Activated T-cell treated with anti-CD3 and anti-CD28 coated beads, Interleukin-2, amount 50 U/mL, for 24 hours (primary cell): Measurements from ENCODE around the gene IL12RB1.
"Not testable (repeated sequence)": the region's sequence is repeated elsewhere in the genome, so short reads cannot be mapped to it uniquely, and the experiment has no call there.

ENCODE experiments used
- DNase-seq: peaks from one replicate; pipeline ENCODE4 v3.0.0-alpha.2; 2020
- H3K27ac Mint-ChIP-seq: 2 replicates; pipeline ENCODE4 v1.8.0; 2020; ENCODE audit warnings: mild to moderate bottlenecking, mixed read lengths
- H3K27me3 Mint-ChIP-seq: 2 replicates; pipeline ENCODE4 v1.8.0; 2020; ENCODE audit warnings: mixed read lengths
- H3K36me3 Mint-ChIP-seq: 2 replicates; pipeline ENCODE4 v1.8.0; 2020; ENCODE audit warnings: low read depth, mixed read lengths
- H3K4me1 Mint-ChIP-seq: 2 replicates; pipeline ENCODE4 v1.8.0; 2020; ENCODE audit warnings: low read depth, mixed read lengths
- H3K4me3 Mint-ChIP-seq: 2 replicates; pipeline ENCODE4 v1.8.0; 2020; ENCODE audit warnings: mild to moderate bottlenecking, moderate library complexity, mixed read lengths
- H3K9me3 Mint-ChIP-seq: 2 replicates; pipeline ENCODE4 v1.8.0; 2020; ENCODE audit warnings: mixed read lengths

The IL12RB1 gene

DNA sequence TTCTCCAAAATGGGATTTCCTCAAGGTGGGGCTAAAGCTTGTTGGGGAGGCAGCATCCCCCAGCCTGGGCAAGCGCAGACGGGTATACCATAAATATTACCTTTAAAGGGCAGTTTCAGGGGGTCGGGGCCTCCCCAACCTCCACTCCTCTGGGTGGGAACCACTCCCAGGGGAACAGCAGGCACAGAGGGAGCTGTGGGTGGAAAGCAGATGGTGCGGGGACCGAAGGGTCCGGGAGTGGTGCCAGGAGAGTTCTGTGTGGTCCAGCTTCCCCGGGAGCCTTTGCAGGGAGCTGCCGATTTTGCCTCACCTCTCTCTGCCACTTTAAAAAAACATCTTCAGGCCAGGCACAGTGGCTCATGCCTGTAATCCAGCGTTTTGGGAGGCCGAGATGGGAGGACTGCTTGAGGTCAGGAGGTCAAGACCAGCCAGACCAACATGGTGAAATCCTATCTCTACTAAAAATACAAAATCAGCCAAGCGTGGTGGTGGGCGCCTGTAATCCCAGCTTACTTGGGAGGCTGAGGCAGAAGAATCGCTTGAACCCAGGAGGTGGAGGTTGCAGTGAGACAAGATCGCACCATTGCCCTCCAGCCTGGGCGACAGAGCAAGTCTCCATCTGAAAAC is 16.3 kb upstream of the IL12RB1 start:
- Mint-ChIP-seq H3K4me1 (peaks cover 29% of the 10 kb centered on the region), H3K27me3 (no peaks in the 10 kb centered on the region), H3K4me3 (no peak overlapping the region), H3K27ac (no peak overlapping the region), H3K9me3 (no peaks in the 10 kb centered on the region), H3K36me3 (no peaks in the 10 kb centered on the region)
- no peak for DNase-seq

- Mint-ChIP-seq H3K36me3 (no peaks in the 10 kb centered on the region), H3K27me3 (no peaks in the 10 kb centered on the region), H3K4me1 (peaks cover 33% of the 10 kb centered on the region), H3K27ac (no peak overlapping the region), H3K4me3 (no peak overlapping the region), H3K9me3 (no peaks in the 10 kb centered on the region)
- no peak for DNase-seq
Measured at GRCh38 chr19:18101268-18101667, 14.5 kb upstream of the IL12RB1 start.

GRCh38 chr19:18100710-18101109 is 14.0 kb upstream of the IL12RB1 start:
- Mint-ChIP-seq H3K4me1 (peaks cover 33% of the 10 kb centered on the region), H3K27ac (no peak overlapping the region), H3K4me3 (no peak overlapping the region), H3K27me3 (no peaks in the 10 kb centered on the region), H3K9me3 (no peaks in the 10 kb centered on the region), H3K36me3 (no peaks in the 10 kb centered on the region)
- no peak for DNase-seq

DNA sequence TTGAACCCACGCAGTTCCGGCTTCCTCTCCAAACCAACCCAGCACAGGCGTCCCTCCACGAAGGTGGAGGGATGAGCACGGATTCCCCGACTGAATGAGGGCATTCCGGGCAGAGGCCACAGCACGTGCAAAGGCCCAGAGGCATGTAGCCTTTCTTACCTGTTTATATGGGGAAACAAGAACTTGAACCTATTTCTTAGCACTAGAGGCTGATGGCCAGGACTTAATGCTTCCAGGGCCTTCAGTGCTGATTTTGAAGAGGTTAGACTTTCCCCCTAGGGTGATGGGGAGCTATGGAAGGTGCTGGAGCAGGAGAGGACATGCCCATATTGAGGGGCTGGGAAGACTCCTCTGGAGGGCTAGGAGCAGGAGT is 12.9 kb upstream of the IL12RB1 start:
- no peaks in the 10 kb centered on the region for H3K27me3 Mint-ChIP-seq
- H3K36me3 Mint-ChIP-seq = no peaks in the 10 kb centered on the region
- H3K4me3 Mint-ChIP-seq = peak overlapping the region; percentile 81
- peak overlapping the region; percentile 51 for H3K27ac Mint-ChIP-seq
- no peaks in the 10 kb centered on the region for H3K9me3 Mint-ChIP-seq
- H3K4me1 Mint-ChIP-seq = peaks cover 30% of the 10 kb centered on the region
- DNase-seq = no peak

DNA sequence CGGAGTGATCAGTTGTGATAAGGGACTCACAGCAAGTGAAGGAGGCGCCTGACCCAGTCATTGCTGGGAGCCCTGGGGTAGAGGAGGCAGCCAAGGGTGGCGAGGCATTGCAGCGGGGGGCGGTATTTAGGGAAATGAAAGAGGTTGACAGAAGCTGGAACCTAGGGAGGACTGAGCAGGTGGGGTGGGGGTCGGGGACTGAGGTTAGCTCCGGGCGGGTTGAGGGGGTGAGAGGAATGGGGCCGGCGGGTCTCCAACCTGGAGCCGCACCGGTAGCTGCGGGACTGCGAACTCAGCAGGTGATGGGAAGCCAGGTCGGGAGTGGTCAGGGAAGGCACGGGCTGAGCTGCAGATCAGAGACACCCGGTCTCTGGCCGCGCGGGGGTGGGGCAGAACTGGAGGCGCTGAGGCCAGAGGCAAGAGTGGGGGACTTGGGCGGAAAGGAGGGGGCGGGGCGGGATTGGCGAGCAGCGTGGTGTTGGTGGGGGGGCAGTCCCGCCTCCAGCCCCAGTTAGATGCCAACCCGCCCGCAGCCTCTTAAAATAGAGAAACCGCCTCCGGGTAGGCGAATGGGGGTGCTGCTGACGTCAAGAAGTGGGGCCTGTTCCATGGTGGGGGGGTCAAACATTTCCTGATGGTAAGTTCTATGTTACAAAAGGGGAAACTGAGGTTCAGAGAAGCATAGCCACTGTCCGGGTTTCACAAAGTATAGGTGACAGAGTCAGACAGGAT is 12.3 kb upstream of the IL12RB1 start:
- Mint-ChIP-seq H3K4me3 (peak overlapping the region; percentile 81), H3K36me3 (no peaks in the 10 kb centered on the region), H3K27me3 (no peaks in the 10 kb centered on the region), H3K9me3 (no peaks in the 10 kb centered on the region), H3K4me1 (peaks cover 26% of the 10 kb centered on the region), H3K27ac (peak overlapping the region; percentile 51)
- DNase-seq = peak; percentile 53

DNA sequence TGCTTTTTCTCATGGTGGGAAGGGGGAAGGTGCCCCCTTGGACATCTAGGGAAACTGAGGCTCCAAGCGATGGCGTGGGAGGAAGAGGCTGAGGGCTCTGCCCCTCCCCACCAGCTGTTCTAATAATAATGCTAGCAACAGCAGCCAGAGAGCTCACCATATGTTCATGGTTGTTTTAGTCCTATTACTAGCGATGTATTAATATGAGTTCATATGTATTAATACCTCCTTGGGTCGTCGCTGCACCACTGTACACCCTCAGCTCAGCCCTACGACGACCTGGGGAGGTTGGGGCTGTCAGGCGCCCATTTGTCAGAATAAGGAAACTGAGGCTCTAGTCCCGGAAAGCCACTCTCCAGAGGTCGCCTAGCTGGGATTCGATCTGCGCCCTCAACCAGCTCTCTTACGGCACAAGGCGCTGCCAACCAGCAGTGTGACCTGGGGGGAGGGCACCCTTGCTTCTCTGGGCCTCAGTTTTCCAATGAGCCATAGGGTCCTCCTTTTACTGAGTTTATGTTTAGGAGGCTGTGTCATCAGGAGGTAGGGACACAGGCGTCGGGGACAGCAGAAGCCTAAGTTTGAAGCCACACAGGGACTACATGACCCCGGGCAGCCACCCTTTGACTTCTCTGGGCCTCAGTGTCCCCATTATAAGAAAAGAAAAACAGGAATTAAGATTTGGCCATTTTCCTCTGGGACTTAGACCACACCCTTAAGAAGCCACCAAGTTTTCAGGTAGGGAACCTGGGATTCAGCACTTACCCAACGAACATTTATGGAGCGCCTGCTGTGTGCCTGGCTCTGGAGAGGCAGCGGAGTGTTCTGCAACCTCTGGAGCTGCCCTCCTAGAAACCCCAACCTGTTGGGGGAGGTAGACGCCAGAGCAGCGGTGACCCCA is 11.5 kb upstream of the IL12RB1 start:
- Mint-ChIP-seq H3K27me3 (no peaks in the 10 kb centered on the region), H3K4me3 (peak overlapping the region; percentile 81), H3K27ac (peak overlapping the region; percentile 51), H3K9me3 (no peaks in the 10 kb centered on the region), H3K36me3 (no peaks in the 10 kb centered on the region), H3K4me1 (peaks cover 26% of the 10 kb centered on the region)
- DNase-seq = no peak

DNA sequence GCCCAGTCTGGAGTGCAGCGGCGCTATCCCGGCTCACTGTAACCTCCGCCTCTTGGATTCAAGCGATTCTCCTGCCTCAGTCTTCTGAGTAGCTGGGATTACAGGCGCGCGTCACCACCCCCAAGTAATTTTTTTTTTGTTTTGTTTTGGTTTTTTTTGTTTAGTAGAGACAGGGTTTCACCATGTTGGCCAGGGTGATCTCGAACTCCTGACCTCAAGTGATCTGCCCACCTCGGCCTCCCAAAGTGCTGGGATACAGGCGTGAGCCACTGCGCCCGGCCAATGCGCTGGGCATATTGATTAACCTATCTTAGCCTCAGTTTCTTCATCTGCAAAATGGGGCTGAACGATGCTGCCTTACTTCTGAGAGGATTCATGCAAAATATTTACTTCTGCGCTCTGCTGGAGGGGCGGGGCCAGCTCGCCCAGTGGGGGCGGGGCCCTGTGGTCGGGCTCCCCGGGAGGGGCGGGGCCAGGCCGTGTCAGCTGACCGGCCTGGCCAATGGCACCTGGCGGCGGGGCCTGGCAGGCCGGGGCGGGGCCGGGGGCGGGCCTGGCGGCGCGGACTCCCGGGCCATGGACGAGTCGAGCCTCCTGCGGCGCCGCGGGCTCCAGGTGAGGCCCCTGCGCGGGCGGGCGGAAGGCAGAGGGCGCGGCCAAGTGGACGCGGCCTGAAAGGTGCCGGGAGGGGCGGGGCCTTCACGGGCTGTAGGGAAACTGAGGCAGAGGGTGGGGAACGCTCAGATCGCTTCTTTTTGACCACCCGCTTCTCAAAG is 10.7 kb upstream of the IL12RB1 start, which contains the start of gene MAST3:
Gene MAST3, plus strand, starts transcription at position 562 of the 776 bp plus-strand sequence. Its CDS starts 15 bp downstream, at position 577.
- peak; percentile 95 for DNase-seq
- Mint-ChIP-seq H3K4me1 (peaks cover 30% of the 10 kb centered on the region), H3K9me3 (no peaks in the 10 kb centered on the region), H3K27me3 (no peaks in the 10 kb centered on the region), H3K4me3 (peak within 1 kb of the TSS; percentile 81), H3K27ac (peak within 1 kb of the TSS; percentile 51), H3K36me3 (no peaks in the 10 kb centered on the region)

- Mint-ChIP-seq H3K27ac (no peak overlapping the region), H3K27me3 (no peaks in the 10 kb centered on the region), H3K4me3 (no peak overlapping the region), H3K36me3 (no peaks in the 10 kb centered on the region), H3K9me3 (no peaks in the 10 kb centered on the region), H3K4me1 (peaks cover 33% of the 10 kb centered on the region)
- no peak for DNase-seq
Measured at GRCh38 chr19:18096258-18096657, 9.5 kb upstream of the IL12RB1 start.

DNA sequence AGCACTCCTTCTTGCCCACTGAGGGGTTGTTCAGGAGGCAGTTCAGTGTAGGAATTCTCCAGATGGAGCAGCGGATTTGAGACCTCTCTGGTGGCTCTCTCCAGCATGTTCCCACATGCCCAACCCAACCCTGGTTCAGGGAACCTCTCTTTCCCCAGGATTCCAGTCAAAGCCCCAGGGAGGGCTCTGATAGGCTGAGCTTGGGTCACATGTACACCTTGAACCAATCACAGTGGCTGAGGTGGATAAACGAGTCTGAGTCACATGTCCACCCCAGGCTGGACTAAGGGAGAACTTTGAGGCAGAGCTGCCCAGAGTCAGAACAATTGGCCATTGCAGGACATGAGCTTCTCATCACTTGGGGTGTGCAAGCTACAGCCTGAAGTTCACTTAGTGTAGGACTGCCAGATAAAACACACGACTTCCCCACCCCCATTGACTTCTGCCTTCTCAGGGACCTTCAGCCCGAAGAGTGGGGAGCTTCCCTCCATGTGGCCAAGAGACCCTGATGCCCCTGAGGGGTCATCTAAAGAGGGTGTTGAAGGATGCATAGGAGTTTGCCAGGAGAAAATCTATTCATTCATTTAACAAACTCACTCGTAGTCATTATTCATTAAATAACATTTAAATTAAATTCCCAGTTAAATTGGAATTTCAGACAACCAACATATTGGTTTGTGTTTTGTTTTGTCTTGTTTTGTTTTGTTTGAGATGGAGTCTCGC is 6.9 kb upstream of the IL12RB1 start:
- no peak overlapping the region for H3K27ac Mint-ChIP-seq

DNA sequence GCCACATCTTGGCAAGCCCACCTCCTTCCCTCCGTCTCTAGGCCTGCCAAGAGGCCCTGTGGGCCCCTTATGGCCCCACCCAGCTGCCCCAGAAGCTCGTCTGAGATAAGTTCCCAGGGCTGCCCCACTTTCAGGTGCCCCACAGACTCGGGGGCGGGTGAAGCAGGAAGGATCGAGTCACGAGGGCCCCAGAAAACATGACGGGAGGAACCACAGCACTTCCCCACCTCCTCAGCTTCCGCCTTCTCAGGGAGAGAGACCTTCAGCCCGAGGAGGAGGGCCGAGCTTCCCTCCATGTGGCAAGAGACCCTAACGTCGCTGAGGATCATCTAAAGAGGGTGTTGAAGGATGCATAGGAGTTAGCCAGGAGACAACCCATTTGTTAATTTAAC is 4.5 kb upstream of the IL12RB1 start:
- H3K9me3 Mint-ChIP-seq = no peaks in the 10 kb centered on the region
- peak; percentile 86 for DNase-seq
- H3K4me1 Mint-ChIP-seq = peaks cover 55% of the 10 kb centered on the region
- H3K27me3 Mint-ChIP-seq = no peaks in the 10 kb centered on the region
- peaks cover 5% of the 10 kb centered on the region for H3K36me3 Mint-ChIP-seq
- peak overlapping the region; percentile 26 for H3K4me3 Mint-ChIP-seq
- H3K27ac Mint-ChIP-seq = peak overlapping the region; percentile 94

More for the DNA sequence above, 6.9 kb upstream of the IL12RB1 start:
- Mint-ChIP-seq H3K4me3 (no peak overlapping the region), H3K36me3 (no peaks in the 10 kb centered on the region), H3K27me3 (no peaks in the 10 kb centered on the region), H3K4me1 (peaks cover 47% of the 10 kb centered on the region), H3K9me3 (no peaks in the 10 kb centered on the region)
- no peak for DNase-seq

GRCh38 chr19:18090545-18091216 is 3.9 kb upstream of the IL12RB1 start:
- peaks cover 5% of the 10 kb centered on the region for H3K36me3 Mint-ChIP-seq
- peak overlapping the region; percentile 43 for H3K4me3 Mint-ChIP-seq
- H3K4me1 Mint-ChIP-seq = peaks cover 58% of the 10 kb centered on the region
- H3K27me3 Mint-ChIP-seq = no peaks in the 10 kb centered on the region
- DNase-seq = peak; percentile 43
- H3K27ac Mint-ChIP-seq = peak overlapping the region; percentile 94
- H3K9me3 Mint-ChIP-seq = no peaks in the 10 kb centered on the region

GRCh38 chr19:18089726-18090125 is 3.0 kb upstream of the IL12RB1 start:
- H3K4me3 Mint-ChIP-seq = peak overlapping the region; percentile 8
- H3K27me3 Mint-ChIP-seq = no peaks in the 10 kb centered on the region
- H3K9me3 Mint-ChIP-seq = no peaks in the 10 kb centered on the region
- H3K4me1 Mint-ChIP-seq = peaks cover 65% of the 10 kb centered on the region
- H3K27ac Mint-ChIP-seq = peak overlapping the region; percentile 94
- DNase-seq = no peak
- peaks cover 5% of the 10 kb centered on the region for H3K36me3 Mint-ChIP-seq

DNA sequence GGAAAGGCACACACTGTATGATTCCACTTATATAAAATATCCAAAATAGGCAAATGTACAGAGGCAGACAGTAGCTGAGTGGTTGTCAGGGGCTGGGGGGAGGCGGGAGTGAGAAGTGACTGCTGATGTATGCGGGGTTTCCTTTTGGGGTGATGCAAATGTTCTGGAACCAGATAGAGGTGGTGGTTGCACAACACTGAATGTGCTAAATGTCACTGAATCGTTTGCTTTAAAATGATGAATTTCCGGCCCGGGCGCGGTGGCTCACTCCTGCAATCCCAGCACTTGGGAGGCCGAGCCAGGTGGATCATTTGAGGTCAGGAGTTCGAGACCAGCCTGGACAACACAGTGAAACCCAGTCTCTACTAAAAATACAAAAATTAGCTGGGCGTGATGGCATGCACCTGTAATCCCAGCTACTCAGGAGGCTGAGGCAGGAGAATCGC is 2.4 kb upstream of the IL12RB1 start:
- peak; percentile 70 for DNase-seq
- not testable (repeated sequence) for H3K9me3 Mint-ChIP-seq, H3K27me3 Mint-ChIP-seq, H3K36me3 Mint-ChIP-seq
- peaks cover 71% of the 10 kb centered on the region for H3K4me1 Mint-ChIP-seq
- H3K4me3 Mint-ChIP-seq = peak overlapping the region; percentile 36
- peak overlapping the region; percentile 94 for H3K27ac Mint-ChIP-seq
